GM21526 (cell line): ENCODE measurements around the gene TMEM144.

Experiments
- ATAC-seq: cut with Tn5 transposase; IDR thresholded peaks from one replicate; pipeline ENCODE4 v1.9.1; 2021; ENCODE audit warnings: moderate library complexity; ENCODE audit not compliant: unreplicated experiment, low FRiP score

TMEM144 gene

GRCh38 chr4:158209825-158210807, at the start of gene TMEM144:
TSS of gene TMEM144 (plus strand) at chr4:158210486. CDS start at chr4:158212668, 2,182 bp downstream.
- peak; percentile 94 for ATAC-seq

- no peak for ATAC-seq
These were observed 48.5 kb upstream of the TMEM144 start for GRCh38 chr4:158161551-158162354.

GRCh38 chr4:158162631-158163030, 47.7 kb upstream of the TMEM144 start:
- ATAC-seq = no peak

- ATAC-seq = no peak
These were observed 46.1 kb upstream of the TMEM144 start for GRCh38 chr4:158163941-158164767.

GRCh38 chr4:158164768-158165213, 45.5 kb upstream of the TMEM144 start:
- ATAC-seq = no peak

- ATAC-seq = no peak
These were observed 43.6 kb upstream of the TMEM144 start for GRCh38 chr4:158166701-158167100.

GRCh38 chr4:158168606-158169005, 41.7 kb upstream of the TMEM144 start:
- no peak for ATAC-seq

GRCh38 chr4:158169506-158169905, 40.8 kb upstream of the TMEM144 start:
- no peak for ATAC-seq

GRCh38 chr4:158169931-158170690, 40.2 kb upstream of the TMEM144 start:
- ATAC-seq = no peak

GRCh38 chr4:158170691-158171561, 39.4 kb upstream of the TMEM144 start:
- no peak for ATAC-seq

GRCh38 chr4:158172261-158173258, 37.7 kb upstream of the TMEM144 start, which contains the start of gene GASK1B:
TSS of gene GASK1B (minus strand) at chr4:158173025. CDS start at chr4:158171375, 1,650 bp downstream.
- no peak for ATAC-seq

- ATAC-seq = no peak
These were observed 34.2 kb upstream of the TMEM144 start for GRCh38 chr4:158176108-158176507.

- ATAC-seq = no peak
These were observed 33.5 kb upstream of the TMEM144 start for GRCh38 chr4:158176776-158177175.

GRCh38 chr4:158179465-158179864, 30.8 kb upstream of the TMEM144 start:
- ATAC-seq = no peak

GRCh38 chr4:158181906-158182305, 28.4 kb upstream of the TMEM144 start:
- no peak for ATAC-seq

GRCh38 chr4:158182736-158183135, 27.6 kb upstream of the TMEM144 start:
- no peak for ATAC-seq

GRCh38 chr4:158186815-158187214, 23.5 kb upstream of the TMEM144 start:
- ATAC-seq = no peak
